OCI-LY3 (cell line): ENCODE measurements around the gene CCNQ.

Experiments
- H2AFZ ChIP-seq: fragments of 200-600, 300-600 bp; shearing (Covaris generic); 2 replicates; pipeline ENCODE4 v1.6.0; 2014; ENCODE audit warnings: antibody characterized with exemption, low read depth, low read length
- H3K27ac ChIP-seq: fragments of 200-600, 300-600 bp; sonication (generic); 2 replicates; pipeline ENCODE4 v1.5.1; 2014; ENCODE audit warnings: mild to moderate bottlenecking, low read length, moderate library complexity, mixed read lengths
- H3K27me3 ChIP-seq: fragments of 200-600, 300-600 bp; sonication (generic); 2 replicates; pipeline ENCODE4 v1.6.1; 2014; ENCODE audit warnings: low read depth, low read length, mixed read lengths
- H3K36me3 ChIP-seq: fragments of 200-600, 300-600 bp; sonication (generic); replicated peaks from 2 replicates; pipeline ENCODE3; 2014; ENCODE audit warnings: low read depth, low read length, mixed read lengths
- H3K4me1 ChIP-seq: fragments of 300-600, 200-600 bp; sonication (generic); 2 replicates; pipeline ENCODE4 v1.6.1; 2014; ENCODE audit warnings: low read length, mixed read lengths
- H3K4me2 ChIP-seq: fragments of 200-600, 300-600 bp; sonication (generic); 2 replicates; pipeline ENCODE4 v1.6.1; 2014; ENCODE audit warnings: low read length, mixed read lengths
- H3K4me3 ChIP-seq: fragments of 300-600, 200-600 bp; sonication (generic); 2 replicates; pipeline ENCODE4 v1.5.1; 2014; ENCODE audit warnings: antibody characterized with exemption, mild to moderate bottlenecking, low read length, moderate library complexity
- H3K79me2 ChIP-seq: fragments of 300-600, 200-600 bp; shearing (Covaris generic); 2 replicates; pipeline ENCODE4 v1.6.1; 2014; ENCODE audit warnings: mild to moderate bottlenecking, low read length, mixed read lengths
- H3K9ac ChIP-seq: fragments of 300-600, 200-600 bp; shearing (Covaris generic); 2 replicates; pipeline ENCODE4 v1.6.0; 2014; ENCODE audit warnings: mild to moderate bottlenecking, low read length, moderate library complexity
- H3K9me3 ChIP-seq: fragments of 200-600, 300-600 bp; shearing (Covaris generic); 2 replicates; pipeline ENCODE4 v1.6.1; 2014; ENCODE audit warnings: low read length, mixed read lengths; ENCODE audit not compliant: insufficient read depth
- H4K20me1 ChIP-seq: fragments of 200-600, 300-600 bp; sonication (generic); 2 replicates; pipeline ENCODE4 v1.6.1; 2016; ENCODE audit warnings: low read length, mixed read lengths; ENCODE audit not compliant: insufficient read depth
- CTCF ChIP-seq: fragments of 200-600, 300-600 bp; sonication (generic); IDR thresholded peaks from 2 replicates; pipeline ENCODE4 v1.5.1; 2014; ENCODE audit warnings: antibody characterized with exemption, low read length, low read depth
- EZH2phosphoT487 ChIP-seq: fragments of 200-600 bp; shearing (Covaris generic); IDR thresholded peaks from 2 replicates; pipeline ENCODE4 v1.6.1; 2018; ENCODE audit warnings: antibody characterized with exemption, mixed run types, low read depth

The CCNQ gene

DNA sequence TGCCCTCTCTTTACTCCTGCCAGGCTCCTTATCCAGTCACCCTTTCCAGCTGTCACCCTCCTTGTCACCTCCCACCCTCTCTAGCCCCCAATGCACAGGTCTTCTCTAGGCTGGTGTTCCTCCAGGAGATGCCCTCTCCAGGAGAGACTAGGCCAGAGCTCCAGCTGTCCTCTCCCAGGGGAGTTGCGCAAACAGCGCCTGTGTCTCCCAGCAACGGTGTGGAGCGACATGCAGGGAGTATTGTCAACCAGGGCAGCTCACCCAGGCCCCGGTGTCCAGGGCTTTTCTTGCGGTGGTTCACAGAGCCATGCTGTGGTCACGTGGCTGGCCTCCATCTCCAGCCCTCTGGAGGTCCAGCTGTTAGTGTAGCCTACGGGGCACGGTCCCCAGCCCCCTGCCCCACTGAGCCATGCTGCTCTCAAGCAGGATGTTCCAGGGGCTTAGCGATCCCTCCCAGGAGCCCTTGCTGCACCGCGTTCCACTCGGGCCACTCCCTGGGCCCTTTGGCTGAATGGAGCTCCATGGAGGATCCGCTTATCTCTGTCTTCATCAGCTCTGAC, 34.8 kb downstream of the CCNQ start:
- Histone ChIP-seq H4K20me1 (no peaks in the 10 kb centered on the region), H2AFZ (no peak overlapping the region), H3K36me3 (no peaks in the 10 kb centered on the region), H3K9ac (no peak overlapping the region), H3K79me2 (no peaks in the 10 kb centered on the region), H3K4me3 (no peak overlapping the region), H3K27ac (no peak overlapping the region), H3K4me2 (no peak overlapping the region), H3K27me3 (no peaks in the 10 kb centered on the region), H3K4me1 (peaks cover 16% of the 10 kb centered on the region), H3K9me3 (no peaks in the 10 kb centered on the region)
- no peak for TF ChIP-seq CTCF
- TF ChIP-seq EZH2phosphoT487 = no peak

- Histone ChIP-seq H3K36me3 (no peaks in the 10 kb centered on the region), H3K4me2 (no peak overlapping the region), H3K4me3 (no peak overlapping the region), H2AFZ (no peak overlapping the region), H3K4me1 (peaks cover 13% of the 10 kb centered on the region), H4K20me1 (no peaks in the 10 kb centered on the region), H3K9ac (no peak overlapping the region), H3K9me3 (no peaks in the 10 kb centered on the region), H3K79me2 (no peaks in the 10 kb centered on the region), H3K27ac (no peak overlapping the region), H3K27me3 (no peaks in the 10 kb centered on the region)
- no peak for TF ChIP-seq CTCF
- no peak for TF ChIP-seq EZH2phosphoT487
These were observed 36.4 kb downstream of the CCNQ start for GRCh38 chrX:153562546-153562945.

DNA sequence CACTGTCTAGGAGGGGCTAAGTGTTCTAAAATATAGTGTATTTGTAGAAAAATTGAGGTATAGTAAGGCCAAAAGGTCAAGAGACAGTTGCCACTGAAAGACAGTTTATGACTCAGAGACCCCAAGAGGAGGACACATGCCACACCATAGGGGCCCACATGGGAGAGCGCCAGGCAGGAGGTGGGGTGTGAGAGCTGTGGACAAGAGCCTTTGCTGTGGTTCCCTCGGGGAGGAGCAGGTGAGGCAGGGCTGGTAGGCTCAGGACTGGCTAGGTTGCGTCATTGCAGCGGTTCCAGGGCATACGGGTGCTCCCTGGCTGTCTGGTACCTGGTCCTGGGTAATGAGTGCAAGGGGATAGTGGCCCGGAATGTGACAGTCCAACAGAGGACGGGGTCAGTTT, 37.6 kb downstream of the CCNQ start:
- no peak for TF ChIP-seq CTCF
- TF ChIP-seq EZH2phosphoT487 = no peak
- no peak overlapping the region for H3K4me3 ChIP-seq
- no peak overlapping the region for H2AFZ ChIP-seq
- no peak overlapping the region for H3K4me2 ChIP-seq
- no peak overlapping the region for H3K9ac ChIP-seq
- H3K79me2 ChIP-seq = no peaks in the 10 kb centered on the region
- H3K27me3 ChIP-seq = no peaks in the 10 kb centered on the region
- H3K9me3 ChIP-seq = no peaks in the 10 kb centered on the region
- H3K27ac ChIP-seq = no peak overlapping the region
- no peaks in the 10 kb centered on the region for H4K20me1 ChIP-seq
- H3K36me3 ChIP-seq = no peaks in the 10 kb centered on the region
- peaks cover 12% of the 10 kb centered on the region for H3K4me1 ChIP-seq

- TF ChIP-seq EZH2phosphoT487 (no peak), CTCF (no peak)
- H3K36me3 ChIP-seq = no peaks in the 10 kb centered on the region
- H3K27me3 ChIP-seq = no peaks in the 10 kb centered on the region
These were observed 38.5 kb downstream of the CCNQ start for GRCh38 chrX:153560466-153560865.

More at GRCh38 chrX:153560466-153560865, 38.5 kb downstream of the CCNQ start:
- H3K4me2 ChIP-seq = no peak overlapping the region
- H3K4me3 ChIP-seq = no peak overlapping the region
- H3K4me1 ChIP-seq = peaks cover 7% of the 10 kb centered on the region
- no peak overlapping the region for H2AFZ ChIP-seq
- no peaks in the 10 kb centered on the region for H3K9me3 ChIP-seq
- H3K79me2 ChIP-seq = no peaks in the 10 kb centered on the region
- H3K27ac ChIP-seq = no peak overlapping the region
- H3K9ac ChIP-seq = no peak overlapping the region
- no peaks in the 10 kb centered on the region for H4K20me1 ChIP-seq
